ENCODE measurements around the gene GOPC.
"Not testable (repeated sequence)": the region's sequence is repeated elsewhere in the genome, so short reads cannot be mapped to it uniquely, and the experiment has no call there.

Gene GOPC

DNA sequence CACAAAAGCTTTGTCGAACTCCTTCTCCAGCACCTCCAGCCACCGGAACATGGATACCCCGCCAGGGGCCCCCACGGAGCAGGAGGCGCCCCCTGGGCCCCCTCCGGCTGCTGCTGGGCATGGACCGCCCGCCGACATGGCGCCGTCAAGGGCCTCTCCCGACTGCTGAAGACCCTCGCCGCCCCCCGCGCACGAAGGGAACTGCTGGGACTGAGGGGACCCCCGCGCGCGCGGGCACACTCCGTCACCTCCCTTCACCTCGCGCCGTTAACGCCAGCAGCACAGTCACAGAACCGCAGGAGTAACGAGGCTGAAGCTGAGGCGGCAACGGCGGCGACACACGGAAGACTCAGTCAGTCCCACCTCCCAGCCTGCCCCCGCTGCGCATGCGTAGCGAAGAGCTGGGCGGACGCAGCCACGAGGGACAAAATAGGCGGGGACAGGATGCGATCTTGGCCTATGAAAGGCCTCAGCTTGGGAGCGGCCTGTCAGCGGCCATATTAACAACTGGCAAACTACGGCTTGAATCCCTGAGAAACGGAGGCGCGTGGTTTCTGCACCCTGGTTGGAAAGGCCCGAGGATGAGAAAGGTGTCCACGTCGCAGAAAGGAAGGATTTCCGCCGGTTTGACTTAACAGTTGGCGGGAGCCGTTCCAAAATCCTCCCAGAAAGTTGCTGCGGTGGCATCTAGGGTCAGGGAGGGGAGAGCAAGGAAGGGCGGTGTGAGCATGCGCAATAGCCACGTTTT is at the start of gene GOPC:
GOPC (minus strand) TSS at position 361 of the 748 bp plus-strand sequence; CDS start at position 138, 223 bp downstream.
- peak; percentile 99 for DNase-seq (ENCODE audit: low spot score)

DNA sequence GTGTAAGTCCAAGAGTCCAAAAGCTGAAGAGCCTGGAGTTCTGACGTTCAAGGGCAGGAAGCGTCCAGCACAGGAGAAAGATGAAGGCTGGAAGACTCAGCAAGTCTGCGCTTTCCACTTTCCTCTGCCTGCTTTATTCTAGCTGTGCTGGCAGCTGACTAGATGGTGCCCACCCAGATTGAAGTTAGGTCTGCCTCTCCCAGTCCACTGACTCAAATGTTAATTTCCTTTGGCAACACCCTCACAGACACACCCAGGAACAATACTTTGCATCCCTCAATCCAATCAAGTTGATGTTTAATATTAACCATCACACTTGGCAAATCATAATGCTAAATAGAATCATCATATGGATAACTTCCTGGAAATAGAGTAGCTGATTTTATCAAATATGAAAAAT is 49.7 kb upstream of the GOPC start:
- DNase-seq (ENCODE audit: low spot score), result not testable (repeated sequence)

DNA sequence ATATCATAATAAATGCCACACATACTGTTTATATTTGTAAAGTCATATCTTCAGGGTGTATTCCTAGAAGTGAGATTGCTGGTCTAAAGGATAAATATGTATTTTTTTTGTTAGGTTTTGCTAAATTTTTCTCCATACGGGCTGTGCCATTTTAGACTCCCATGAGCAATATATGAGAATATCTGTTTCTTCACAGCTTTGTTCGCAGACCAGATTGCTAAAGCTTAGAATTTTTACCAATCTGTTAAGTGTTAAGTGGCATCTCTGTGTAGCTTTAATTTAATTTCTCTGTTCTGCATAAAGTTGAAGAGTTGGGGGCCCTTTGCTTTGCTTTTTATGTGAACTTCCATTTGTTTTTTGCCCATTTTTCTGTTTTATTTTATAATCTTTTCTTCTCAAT is 40.7 kb upstream of the GOPC start:
- DNase-seq (ENCODE audit: low spot score), result no peak

DNA sequence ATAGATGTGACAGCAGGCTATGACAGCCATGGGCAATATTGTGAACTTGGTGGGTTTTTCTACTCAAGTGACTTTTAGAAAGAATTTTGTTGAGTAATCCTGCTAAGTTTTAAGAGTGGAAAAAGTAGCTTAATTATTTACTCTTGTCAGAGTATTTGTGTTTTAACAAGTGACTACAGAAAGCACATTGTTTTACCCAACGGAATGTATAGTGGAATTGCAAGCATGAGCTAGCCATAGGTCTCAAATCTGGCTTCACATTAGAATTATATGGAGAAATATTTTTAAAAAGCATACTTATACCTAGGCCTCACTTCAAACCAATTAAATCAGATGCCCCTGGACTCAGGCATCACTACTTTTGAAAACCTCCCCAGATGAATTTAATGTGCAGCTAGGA is 35.5 kb upstream of the GOPC start:
- no peak for DNase-seq (ENCODE audit: low spot score)

DNA sequence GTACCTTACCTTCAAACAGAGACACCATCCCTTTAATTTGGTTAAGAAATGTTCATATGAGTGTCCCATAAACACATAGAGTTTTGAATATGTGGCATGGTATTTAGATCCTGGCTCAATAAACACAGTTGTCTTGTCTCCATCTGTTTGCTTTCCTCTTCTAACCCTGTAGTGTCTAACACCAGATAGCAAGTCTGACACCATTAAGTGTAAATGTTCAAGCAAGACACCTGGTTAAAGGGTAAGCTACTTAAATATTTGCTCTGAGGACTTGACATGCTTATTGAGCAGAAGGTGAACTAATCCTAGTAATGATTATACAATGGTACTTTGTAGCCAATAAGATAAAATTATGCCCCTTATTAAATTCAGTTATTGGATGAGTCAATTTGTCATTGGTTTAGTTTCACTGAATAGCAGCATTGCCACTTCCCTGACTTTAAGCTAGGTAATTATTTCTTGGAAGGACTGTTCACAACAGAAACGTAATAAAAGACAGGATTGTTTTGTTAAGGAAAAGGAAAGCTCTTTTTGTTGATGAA is 26.9 kb upstream of the GOPC start:
- no peak for DNase-seq (ENCODE audit: low spot score)

DNA sequence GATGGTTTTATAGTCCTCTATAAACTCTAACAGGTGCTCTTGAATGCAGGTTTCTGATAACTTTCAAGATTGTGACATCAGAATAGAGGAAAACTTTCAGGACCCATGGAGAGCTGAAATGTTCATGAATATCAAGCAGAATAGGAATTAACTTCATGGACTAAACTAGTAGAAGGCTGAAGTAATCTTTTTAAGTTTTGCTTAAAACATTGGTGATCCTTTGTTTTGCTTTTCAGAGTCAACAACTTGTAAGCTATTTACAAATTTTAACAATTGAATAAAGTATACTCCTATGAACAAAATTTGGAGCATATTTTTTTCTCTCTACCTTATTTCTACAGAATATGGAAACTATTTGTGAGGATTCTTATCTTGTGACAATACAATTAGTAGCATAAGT is 25.2 kb upstream of the GOPC start:
- DNase-seq (ENCODE audit: low spot score), result no peak

DNA sequence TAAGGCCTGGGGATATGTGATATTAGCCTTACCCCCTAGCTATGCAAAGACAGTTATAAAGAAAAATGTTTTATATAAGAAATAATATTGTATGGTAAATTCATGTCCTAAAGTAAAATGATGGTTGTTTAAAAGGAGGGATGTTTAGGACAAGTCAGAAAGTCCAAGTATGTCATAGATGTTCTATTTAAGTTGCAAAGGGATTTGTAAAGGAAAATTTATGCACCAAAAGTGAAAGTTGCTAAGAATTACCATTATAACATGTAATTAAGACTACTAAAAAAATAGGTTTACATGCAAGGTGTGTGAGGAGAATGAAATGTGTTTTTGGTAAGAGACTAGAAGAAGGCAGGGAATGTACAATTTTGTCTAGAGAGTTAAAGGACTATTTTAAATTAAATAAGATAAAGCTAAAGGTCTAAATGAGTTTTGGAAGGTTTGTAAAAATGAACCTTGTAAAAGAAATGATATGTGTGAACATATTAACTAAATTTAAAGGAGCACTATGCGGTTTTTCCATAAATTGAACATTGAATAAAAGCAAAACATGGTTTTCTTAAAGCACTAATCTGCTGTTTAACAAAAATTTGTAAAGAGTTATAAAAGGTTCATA is 22.7 kb upstream of the GOPC start:
- no peak for DNase-seq (ENCODE audit: low spot score)

DNA sequence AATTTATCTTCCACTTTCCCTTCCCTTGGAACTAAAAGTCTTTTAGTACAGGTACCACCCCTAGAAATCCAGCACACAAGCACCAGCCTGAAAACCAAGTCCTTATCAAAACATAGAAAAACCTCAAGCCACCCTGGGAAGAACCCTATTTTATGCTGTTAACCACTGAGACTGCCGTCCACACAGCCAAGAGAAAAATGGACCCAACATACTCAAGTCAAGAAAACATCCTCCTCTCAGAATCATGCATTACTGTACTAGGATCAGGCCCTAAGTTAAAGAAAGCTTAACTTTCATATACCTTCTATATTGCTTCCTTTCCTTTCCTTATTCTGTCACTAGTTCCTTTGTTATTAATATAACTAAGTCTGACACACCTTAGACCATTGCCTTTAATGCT is 16.9 kb upstream of the GOPC start:
- DNase-seq (ENCODE audit: low spot score), result no peak

DNA sequence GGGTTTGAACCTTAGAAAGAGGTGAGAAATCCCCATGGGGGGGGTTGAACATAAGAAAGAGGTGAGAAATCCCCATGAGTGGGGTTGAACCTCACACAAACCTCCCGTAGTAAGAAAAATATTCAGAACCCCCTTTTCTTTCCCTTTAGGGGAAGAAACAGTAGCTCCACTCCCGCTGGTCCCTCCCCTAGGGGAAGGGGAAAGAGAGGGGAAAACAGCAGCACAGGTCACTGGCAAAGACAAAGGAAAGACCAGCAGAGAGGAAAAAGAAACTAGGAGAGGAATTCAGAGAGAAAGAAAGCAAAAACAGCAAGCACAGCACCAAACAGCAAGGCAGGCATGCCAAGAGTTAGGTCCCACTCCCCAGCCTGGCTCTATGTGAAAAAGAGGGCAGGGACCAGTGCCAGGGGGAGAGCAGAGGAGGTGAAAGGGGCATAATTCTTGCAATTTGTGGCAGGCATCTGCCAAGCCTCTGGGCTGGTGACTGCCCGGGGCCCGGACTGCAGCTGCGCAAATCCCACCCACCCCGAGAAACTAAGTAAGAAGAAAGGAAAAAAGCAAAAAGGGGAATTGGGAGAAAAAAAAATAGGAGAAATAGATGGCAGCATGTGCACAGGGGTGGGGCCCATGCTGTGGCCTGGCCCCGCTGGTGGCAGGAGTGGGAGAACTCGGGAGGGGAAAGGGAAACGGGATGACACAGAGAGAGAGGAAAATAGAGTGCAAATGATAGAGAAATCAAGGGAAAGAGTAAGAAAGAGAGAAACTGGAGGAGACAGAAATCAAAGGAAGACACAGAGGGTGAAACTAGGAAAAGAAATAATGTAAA is 15.1 kb upstream of the GOPC start:
- DNase-seq (ENCODE audit: low spot score), result no peak

DNA sequence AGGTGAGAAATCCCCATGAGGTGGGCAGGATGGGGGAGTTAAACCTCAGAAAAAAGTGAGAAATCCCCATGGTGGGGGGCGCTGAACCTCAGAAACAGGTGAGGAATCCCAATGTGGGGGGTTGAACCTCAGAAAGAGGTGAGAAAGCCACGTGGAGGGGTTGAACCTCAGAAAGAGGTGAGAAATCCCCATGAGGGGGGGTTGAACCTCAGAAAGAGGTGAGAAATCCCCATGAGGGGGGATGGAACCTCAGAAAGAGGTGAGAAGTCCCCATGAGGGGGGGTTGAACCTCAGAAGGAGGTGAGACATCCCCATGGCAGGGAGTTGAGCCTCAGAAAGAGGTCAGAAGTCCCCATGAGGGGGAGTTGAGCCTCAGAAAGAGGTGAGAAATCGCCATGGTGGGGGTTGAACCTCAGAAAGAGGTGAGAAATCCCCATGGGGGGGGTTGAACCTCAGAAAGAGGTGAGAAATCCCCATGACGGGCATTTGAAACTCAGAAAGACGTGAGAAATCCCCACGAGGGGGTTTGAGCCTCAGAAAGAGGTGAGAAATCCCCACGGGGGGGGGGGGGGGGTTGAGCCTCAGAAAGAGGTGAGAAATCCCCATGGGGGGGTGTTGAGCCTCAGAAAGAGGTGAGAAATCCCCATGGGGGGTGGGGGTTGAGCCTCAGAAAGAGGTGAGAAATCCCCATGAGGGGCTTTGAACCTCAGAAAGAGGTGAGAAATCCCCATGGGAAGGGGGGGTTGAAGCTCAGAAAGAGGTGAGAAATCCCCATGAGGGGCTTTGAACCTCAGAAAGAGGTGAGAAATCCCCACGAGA is 14.3 kb upstream of the GOPC start:
- no peak for DNase-seq (ENCODE audit: low spot score)

DNA sequence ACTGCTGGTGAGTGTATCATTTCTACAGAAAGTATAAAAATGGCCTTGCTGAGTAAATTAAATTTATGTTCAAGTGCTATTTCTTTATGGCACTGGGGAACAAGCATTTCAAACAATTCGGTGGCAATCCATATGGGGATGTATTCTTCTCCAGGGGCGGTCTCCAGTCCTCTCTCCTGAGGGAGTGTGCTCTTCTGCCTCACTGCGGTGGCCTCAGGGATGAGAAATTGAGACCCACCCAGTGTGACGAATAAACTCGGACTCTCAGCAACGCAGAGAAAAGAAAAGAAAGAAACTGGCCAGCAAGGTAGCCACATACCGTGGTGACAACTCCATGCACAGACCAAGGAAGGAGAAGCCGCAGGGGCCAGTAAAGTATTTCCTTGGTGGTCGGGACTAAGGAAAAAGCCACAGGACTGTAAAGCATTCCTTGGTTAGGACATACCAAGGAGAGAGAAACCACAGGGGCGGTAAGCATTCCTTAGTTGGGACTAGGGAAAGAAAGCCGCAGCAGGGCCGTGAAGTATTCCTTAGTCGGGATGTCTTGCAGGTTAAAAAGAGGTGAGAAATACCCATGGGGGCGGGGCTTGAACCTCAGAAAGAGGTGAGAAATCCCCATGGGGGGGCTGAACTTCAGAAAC is 13.6 kb upstream of the GOPC start:
- no peak for DNase-seq (ENCODE audit: low spot score)

DNA sequence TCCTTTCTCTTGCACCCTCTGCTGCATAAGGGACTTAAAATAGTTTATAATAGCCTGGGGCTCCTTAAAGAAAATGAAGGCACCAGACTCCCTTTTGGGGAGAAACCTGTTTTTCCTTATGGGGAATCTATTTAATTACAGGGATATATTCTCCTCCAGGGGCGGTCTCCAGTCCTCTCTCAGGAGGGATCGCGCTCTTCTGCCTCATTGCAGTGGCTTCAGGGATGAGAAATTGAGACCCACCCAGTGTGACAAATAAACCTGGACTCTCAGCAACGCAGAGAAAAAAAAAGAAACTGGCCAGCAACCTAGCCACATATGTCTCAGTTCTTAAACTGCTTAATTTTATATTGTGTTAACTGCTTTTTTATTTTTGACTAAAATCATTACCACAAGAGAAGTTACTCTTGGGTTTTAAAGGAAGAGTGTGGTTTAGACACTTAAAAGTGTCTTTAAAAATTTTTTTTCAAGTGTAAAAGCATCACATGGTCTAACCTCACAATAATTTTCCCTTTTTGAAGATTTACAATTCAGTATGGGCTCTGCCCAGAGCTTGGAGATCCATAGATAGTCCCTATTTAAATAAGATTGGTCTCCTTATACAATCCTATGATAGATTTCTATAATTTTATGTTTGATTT is 11.7 kb upstream of the GOPC start:
- DNase-seq (ENCODE audit: low spot score), result no peak

DNA sequence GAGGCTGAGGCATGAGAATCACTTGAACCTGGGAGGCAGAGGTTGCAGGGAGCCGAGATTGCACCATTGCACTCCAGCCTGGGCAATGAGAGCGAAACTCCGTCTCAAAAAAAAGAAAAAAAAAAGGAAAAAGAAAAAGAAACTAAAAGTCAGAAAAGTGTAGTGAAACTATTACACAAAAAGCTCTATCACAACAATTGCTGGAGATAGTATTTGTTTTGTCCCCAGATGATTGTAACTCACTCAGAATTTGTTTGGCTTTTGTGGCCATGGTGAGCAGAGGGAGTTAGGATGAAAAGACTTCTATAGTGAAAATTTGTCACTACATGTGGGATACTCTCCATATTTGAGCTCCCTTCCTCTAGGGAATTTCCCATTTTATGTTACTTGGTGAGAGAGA is 5.2 kb upstream of the GOPC start:
- DNase-seq (ENCODE audit: low spot score), result no peak

DNA sequence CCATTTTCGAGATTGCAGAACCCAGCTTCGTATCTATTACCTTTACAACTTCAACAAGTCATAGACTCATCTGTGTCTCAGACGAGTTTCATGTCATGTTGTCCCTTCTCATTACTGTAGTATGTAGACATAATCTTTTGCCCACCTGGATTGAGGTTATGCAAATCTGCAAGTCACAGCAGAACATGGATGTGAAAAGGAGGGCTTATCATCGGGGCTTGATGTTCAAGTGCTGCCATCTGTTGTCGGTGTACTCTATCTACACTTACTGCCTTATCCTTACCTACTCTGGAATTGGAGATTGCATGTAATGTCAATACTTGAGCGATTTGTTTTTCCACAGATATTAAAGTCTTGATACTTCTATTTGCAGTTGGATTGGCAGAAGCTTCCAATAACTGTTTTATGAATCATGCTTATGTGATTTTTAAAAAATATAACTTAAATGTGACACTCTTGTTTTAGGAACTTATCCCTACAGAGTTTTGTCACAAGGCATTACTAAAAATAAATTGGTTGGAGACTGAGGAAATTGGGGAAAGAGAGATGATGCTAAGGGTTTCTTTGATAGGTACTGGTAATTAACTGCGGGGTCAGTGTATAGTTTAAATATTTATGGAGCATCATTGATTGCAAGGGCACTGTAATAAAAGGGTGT is 3.0 kb upstream of the GOPC start:
- peak; percentile 84 for DNase-seq (ENCODE audit: low spot score)

DNA sequence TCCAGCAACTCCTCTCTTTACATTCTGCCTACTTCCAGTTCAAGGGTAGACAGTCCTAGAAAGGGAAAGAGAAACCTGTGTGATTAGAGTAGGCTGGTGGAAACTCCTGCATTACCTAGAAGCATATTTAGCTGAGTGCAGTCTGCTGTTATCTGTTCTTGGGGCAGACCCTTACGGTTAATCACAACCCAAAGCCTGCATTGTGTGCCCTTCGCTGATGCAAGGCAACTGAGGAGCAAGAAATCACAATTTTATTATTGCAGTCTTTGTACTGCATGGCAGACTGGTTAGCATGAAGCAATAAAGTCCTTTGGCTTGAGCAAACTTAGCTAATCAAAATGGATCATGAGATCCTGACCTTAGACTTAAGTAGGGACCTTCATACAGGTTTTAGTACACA is 1.5 kb upstream of the GOPC start:
- DNase-seq (ENCODE audit: low spot score), result no peak

DNA sequence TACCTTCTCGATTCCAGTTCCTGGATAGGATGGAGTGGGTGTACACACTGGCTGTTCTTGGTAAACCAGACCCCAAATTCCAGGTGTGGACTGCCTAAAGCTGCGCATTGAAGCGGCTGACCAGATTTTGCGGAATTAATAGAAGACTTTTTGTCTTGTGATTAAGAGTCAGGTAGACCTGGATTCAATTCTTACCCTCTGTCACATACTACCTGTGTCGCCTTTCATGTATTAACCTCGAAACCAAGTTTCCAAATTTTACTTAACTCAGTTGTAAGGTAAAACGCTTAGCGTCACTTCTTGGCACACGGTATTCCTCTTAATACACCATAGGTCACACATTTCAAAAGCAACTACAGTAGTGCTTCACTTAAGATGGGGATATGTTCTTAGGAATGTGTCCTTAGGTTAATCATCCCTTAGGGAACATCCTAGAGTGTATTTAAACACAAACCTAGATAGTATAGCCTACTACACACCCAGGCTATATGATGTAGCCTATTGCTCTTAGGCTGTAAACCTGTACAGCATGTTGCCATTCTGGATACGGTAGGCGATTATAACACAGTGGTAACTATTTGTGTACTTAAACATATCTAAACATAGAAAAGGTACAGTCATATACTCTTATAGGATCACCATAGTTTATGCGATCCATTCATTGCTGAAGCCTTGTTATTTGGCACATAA is 733 bp upstream of the GOPC start:
- no peak for DNase-seq (ENCODE audit: low spot score)

DNA sequence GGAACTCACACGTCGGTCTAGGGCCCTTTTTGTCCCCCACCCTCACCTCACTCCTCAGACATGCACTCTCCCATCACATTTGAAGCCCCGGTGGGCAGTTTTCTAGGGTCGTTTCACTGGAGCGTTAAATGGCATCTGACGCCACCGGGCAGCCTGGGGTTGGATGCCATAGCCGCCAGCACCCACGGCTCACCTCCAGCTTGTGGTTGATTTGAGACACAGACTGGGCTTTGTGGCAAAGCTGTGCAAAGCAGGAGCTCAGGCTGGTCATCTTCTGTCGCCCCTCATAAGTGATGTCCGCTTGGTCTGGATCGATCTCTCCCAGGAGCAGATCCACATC is 530 bp downstream of the GOPC start:
- DNase-seq (ENCODE audit: low spot score), result peak; percentile 39

DNA sequence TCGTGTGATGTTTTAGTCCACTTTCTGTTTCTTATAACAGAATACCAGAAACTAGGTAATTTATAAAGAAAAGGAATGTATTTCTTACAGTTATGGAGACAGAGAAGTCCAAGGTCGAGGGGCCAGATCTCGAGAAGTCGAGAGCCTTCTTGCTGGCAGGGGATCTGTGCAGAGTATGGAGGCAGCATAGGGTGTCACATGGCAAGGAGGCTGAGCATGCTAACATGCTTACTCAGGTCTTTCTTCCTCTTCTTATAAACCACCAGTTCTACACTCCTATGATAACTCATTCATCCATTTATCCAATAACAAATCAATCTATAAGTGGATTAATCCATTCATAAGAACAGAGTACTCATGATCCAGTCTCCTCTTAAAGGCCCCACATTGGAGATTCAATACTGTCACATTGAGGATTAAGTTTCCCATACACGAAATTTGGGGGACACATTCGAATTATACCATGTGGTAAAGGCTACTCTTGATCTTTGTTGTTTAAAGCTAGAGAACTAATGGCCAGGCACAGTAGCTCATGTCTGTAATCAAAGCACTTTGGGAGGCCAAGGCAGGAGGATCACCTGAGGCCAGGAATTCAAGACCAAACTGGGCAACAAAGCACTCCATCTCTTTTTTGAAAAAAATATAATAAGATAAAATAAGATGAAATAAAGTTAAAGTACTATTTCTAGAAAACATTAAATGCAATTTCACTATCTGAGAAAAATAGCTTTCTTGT is 2.1 kb downstream of the GOPC start:
- DNase-seq (ENCODE audit: low spot score), result no peak

DNA sequence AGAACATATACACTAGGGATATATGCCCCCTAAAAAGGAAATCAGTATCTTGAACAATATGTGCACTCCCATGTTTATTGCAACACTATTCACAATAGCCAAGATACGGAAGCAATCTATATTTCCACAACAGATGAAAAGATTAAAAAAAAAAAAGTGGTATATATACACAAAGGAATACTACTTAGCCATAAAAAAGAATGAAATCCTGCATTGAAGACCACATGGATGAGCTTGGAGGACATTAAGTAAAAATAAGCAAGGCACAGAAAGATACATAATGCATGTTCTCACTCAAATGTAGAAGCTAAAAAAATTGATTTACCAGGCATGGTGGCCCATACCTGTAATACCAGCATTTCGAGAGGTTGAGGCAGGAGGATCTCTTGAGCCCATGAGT is 4.6 kb downstream of the GOPC start:
- DNase-seq (ENCODE audit: low spot score), result no peak
